NCI-H460 (cell line): ENCODE measurements around the gene SULT2B1. TPM values are rescaled to one million over a fixed set of nuclear protein-coding genes. Genes with fewer than 3 reads are reported as not detected.
A peak's percentile ranks its signal among the peaks of the same experiment; 100 is the strongest.

Experiments used
- DNase-seq: peaks from one replicate; pipeline ENCODE4 v3.0.0-alpha.2; 2016; ENCODE audit warnings: low read depth; ENCODE audit errors: extremely low read depth
- total RNA-seq: library from RNA; depleted of rRNA; stranded (reverse); fragments of >200 nt; shearing (Covaris generic); gene quantifications from 2 replicates; pipeline ENCODE4 v1.2.3, GENCODE V29; 2014

The SULT2B1 gene
- total RNA-seq, 1 experiment from 2014 or later: 0.12 TPM

DNA sequence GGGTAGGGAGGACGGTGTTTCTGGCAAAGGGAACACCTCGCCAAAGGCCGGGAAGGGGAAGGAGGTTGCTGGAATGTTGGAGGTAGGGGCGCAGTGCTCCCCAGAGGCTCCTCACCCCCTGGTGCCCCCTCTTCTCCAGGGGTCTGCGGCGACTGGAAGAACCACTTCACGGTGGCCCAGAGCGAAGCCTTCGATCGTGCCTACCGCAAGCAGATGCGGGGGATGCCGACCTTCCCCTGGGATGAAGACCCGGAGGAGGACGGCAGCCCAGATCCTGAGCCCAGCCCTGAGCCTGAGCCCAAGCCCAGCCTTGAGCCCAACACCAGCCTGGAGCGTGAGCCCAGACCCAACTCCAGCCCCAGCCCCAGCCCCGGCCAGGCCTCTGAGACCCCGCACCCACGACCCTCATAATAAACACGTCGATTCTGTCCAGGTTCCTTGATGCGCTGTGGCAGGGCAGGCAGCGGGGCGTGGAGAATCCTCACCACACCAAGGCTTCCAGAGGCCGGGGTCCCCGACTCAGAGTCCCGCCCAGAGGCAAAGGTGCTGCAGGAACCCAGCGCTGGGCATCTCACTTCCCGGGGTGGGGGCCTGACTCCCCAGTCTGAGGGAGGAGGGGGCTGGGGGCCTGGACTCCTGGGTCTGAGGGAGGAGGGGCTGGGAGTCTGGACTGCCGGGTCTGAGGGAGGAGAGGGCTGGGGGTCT is 47.2 kb downstream of the SULT2B1 start:
- no peak for DNase-seq

DNA sequence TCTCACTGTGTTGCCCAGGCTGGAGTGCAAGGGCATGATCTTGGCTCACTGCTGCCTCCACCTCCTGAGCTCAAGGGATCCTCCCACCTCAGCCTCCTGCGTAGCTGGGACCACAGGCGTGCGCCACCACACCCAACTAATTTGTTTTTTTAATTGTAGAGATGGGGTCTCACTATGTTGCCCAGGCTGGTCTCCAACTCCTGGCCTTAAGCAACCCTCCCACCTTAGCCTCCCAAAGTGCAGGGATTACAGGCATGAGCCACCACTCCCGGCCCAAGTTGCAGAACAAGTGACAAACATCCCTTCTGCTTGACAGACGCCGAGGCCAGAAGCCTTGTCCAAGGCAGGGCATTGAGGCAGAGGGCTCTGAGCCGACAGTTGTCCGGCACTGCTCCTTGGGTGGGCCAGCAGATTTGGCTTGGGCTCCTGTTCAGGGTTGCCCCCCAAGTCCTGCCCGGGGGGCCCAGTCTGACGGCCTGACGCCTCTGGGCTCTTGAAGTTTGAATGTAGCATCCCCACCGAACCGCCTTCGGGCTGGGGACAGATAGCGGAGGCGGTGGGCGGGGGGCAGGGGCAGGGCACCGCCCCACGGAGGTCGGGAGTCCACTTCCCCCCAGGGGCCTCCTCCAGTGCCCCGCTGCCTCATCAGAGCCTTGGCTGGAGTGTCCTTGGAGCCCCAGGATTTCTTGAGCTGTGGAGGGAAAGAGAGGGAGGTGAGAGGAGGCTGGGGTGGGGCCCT is 48.9 kb downstream of the SULT2B1 start:
- DNase-seq: no peak

DNA sequence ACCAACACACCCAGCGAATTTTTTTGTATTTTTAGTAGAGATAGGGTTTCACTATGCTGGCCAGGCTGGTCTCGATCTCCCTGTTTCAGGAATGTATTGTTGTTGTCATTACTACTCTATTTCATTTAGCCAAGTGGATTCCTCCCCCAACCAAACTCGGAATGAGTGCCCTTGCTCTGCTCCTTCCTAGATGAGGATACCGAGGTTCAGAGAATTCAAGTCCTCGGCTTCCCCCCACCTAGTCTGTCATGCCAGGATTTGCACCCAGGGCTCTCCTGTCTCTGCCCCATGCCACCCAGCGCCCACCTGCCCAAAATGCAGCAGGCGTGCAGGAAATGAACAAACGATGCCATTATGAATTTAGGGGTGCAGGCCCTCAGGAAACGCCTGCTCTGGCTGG is 51.0 kb downstream of the SULT2B1 start:
- DNase-seq: no peak

DNA sequence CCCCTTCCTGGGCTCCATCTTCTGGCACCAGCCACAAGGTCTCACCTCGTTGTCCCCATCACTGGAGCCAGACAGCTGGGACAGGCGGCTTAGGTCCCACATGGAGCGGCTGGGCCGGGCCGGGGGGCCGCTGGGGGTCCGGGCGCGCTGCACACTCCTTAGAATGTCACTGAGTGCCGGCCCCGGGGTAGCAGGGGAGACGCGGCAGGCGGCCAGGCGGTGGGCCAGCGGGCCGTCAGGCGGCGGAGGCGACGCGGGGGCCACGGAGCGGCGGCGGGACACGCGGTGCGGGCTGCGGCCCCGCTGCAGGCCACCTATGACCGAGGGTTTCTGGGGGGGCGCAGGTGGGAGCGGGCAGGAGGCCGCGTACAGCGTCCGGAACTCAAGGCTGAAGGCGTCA is 51.5 kb downstream of the SULT2B1 start:
- DNase-seq: no peak

DNA sequence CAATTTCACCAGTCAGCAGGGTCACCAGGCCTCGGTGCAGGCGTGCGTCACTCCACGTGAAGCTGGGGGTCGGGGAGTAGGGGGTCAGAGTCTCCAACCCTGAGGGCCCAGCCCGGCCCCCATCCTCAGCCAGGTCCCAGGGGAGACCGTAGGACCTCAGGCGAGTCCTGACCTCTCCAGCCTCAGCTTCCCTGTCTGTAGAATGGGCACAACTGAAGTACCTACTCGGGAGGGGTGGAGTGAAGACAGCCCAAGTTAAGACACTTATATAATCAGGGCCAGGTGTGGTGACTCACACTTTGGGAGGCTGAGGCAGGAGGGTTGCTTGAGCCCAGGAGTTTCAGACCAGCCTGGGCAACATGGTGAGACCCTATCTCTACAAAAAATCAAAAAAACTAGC is 51.9 kb downstream of the SULT2B1 start:
- DNase-seq: no peak

DNA sequence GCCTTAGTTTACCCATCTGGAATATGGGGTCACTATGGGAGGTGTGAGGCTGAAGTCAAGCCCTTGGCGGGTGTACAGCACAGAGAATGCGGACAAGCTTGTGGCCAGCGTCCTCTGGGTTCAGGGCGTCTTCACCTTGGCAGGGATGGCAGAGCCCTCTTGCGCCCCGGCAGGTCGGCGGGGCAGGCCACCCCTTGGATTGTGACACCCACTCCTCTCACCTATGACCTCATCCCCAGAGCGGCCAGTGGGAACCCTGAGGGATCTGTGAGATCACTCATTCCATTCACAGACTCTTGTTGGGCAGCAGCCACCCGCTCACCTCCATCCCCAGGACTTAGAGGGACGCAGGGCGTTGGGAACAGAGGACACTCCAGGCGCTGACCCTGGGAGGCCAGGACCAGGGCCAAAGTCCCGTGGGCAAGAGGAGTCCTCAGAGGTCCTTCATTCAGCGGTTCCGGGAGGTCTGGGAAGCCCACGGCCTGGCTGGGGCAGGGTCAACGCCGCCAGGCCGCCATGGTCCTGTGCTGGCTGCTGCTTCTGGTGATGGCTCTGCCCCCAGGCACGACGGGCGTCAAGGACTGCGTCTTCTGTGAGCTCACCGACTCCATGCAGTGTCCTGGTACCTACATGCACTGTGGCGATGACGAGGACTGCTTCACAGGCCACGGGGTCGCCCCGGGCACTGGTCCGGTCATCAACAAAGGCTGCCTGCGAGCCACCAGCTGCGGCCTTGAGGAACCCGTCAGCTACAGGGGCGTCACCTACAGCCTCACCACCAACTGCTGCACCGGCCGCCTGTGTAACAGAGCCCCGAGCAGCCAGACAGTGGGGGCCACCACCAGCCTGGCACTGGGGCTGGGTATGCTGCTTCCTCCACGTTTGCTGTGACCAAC is 54.7 kb downstream of the SULT2B1 start, which contains the start of gene SPACA4:
TSS of gene SPACA4 (plus strand) at position 280 of the 896 bp plus-strand sequence. CDS start at position 517, 237 bp downstream.
- no peak for DNase-seq

DNA sequence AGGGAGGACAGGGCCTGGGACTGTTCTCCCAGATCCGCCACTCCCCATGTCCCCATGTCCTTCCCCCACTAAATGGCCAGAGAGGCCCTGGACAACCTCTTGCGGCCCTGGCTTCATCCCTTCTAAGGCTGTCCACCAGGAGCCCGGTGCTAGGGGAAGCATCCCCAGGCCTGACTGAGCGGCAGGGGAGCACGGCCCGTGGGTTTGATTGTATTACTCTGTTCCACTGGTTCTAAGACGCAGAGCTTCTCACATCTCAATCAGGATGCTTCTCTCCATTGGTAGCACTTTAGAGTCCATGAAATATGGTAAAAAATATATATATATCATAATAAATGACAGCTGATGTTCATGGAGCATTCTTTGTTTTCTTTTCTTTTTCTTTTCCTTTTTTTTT is 55.4 kb downstream of the SULT2B1 start:
- DNase-seq: no peak

DNA sequence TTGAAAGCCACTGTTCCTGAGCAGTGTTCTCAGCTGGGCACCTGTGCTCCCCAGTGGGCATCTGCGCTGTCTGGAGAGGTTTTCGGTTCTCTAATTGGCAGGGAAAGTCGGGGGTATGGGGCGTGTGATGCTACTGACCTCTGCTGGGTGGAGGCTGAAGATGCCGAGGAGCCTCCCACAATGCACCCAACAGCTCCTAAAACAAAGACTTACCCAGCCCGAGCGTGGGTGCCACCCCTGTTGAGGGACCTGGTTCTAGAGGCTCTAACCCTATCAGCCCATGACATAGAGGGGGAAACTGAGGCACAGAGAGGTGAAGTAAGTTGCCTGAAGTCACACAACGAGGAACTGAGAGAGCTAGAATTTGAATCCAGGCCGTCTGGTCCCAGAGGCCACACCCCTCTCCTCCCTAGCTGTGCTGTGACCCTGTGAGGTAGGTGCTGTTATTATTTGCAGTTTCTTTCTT is 56.9 kb downstream of the SULT2B1 start:
- DNase-seq: peak; percentile 60

DNA sequence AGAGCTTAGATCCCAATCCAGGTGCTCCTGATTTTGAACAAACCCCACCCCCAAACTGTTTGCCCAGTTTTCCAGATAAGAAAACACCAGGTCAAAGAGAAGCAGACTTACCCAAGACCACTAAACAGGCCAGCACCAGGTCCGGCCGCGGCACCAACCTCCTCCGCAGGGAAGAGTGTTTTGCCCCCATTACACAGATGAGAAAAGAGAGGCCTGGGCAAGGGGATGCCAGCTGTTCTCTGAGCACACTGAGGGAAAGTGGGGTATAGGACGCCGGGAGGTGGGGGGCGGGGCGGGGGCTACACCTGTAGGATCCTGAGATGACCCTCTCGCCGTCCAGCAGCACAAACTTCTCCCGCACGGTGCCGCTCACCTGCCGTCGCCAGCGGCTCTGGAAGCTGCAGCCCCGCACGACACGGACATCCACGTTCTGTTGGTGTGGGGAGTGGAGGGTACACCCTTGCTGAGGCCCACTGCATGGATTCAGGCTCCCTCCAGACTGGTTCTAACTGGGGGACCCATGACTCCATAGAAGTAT is 57.7 kb downstream of the SULT2B1 start:
- DNase-seq: no peak

DNA sequence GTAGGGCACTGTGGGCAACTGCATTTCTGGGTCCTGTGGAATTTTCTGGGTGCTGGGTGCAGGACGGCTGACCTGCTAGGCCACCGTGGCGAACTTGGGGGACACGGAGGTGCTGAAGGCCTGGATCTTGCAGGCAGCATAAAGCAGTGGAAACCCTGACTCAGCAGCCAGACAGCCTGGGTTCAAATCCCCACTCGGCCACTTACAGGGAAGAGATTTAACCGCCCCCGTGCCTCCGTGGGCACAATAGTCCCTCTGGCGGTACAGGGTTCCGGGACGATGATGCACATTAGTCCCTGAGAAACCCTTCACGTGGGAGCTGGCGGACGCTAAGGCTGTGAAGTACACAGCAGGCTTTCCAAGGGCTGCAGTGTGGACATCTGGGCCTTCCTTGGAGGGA is 59.9 kb downstream of the SULT2B1 start:
- no peak for DNase-seq

DNA sequence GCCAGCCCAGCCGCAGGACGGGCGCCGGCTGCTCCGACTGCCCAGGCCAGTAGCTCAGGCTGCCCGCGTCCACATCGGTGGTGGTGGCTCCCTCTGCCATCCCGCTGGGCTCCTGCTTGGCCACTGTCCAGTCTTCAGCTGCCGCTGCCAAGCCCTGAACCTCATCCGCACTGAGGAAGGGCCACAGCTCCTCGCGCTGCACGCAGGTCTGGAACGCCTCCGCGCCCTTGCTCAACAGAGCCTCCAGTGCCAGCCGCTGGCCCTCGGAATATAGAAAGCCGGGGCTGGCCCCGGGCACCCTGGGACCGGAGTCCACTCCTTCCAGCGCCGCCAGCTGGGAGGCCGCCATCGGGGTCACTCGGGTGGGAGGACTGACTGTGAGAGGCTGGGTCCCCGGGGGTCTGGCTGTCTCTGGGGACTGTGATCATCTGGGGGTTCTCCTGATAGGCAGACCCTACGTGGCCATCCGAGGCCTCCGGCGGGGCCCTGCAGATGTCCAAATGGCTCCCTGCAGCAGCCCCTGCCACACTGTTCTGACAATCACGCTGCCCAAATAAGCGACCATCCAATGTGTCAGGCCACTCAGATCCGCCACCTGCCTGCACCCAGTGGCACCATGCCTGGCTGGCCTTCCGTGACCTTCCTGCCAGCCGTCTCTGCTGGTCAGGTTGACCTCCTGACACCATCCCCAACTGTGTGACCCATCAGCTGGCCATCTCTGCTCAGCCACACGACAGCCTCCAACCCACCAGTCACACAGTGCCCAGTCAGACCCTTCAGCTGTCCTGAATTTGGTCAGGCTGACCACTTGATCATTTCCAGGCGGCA is 61.3 kb downstream of the SULT2B1 start:
- DNase-seq: no peak

DNA sequence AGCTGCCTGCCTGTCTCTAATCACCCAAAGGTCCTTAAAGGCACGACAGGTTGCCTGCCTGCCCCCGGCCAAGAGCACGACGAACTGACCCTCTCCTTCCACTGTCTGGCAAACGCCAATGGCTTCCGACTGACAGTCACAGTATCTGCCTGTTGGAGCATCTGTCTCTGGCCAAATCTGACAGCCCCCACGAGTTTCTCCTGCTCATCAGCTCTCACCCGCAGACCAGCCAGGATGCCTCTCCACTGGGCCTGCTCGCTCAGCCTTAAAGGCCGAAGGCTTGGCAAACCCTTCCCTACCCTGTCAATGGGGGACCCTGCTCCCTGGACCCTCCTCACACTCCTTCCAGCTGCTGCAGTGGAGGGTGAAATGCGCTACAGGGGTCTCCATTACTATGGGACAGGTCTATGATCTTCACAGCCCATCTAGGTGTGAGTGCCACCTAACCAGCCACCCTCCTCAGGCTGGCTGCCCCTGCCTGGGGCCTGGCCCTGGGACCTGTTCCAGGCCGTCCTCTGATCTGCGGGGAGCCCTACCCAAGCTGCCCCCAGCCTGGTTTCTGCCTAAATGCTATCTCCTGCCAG is 62.0 kb downstream of the SULT2B1 start:
- DNase-seq: no peak

DNA sequence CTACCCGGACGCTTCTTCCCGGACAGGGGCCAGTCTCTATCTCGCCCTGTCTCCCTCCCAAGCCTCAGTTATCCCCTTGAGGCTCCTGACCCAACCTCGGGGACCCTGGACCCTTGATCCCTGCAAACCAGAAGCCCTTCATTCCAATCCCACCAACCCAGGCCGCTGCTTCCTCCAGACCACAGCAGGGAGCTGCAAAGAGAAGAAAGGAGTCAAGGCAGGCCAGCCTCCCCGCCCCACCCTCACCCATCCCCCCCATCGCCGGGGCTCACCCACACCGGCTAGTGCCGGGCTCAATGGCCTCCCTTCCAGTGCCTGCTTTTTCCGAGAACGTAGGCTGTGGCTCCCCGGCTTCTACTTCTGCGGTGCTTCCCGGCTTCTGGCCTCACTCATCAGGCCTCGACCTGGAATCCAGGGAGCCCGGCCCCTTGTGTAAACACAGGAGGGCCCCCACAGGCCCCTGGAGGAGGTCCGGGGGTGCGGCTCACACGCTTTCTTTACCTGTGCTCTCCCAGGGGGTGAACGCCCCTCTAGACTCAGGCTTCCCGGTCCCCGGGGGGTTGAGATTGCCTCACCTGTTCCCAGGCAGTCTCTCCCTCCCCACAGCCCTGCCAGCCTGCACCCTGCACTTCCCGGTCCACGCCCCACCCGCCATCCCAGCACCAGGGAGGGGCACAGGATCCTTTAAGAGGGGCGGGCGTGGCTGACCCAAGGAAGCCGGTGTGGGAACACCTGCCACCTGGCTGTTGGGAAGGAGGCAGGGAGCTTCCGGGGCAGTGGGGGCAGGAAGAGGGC is 62.7 kb downstream of the SULT2B1 start, which contains the start of gene FAM83E:
TSS of gene FAM83E (minus strand) at position 641 of the 795 bp plus-strand sequence. CDS start 1,704 bp downstream, outside the sequence.
- no peak for DNase-seq

DNA sequence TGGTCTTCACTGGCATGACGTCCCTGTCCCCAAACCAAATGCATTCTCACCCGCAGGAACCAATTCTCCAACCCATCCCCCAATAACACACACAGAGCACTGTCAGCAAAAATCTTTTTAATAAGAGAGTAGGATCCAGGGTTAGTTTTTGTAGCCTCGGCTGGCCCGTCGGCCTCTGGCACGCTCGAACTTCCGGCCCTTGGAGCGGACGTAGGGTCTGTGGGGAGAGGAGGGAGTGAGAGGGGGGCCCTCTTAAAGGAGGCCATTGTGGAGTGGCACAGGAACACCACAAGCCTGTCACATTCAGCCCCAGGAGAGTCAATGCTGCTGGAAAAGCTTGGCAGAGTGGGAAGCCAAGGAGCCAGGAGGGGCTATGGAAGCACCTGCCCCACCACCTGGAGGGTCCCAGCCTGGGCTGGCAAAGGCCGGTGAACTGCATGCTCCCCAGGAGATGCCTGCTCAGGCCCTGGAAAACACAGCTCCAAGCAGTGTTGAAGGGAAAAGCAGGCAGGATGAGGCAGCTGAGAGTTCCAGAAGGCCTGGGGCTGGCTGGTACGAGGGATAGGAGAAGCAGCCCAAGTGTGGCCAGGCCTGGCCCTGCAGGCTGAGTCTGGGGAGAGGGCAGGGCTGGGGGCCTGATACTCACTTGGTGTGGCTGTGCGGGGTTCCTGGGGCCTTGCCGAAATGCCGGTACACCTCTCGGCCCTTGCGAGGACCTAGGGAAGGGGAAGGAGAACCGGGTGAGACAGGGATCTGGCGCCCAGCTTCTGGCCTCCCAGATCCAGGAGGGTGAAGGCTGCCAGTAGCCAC is 63.5 kb downstream of the SULT2B1 start:
- no peak for DNase-seq

DNA sequence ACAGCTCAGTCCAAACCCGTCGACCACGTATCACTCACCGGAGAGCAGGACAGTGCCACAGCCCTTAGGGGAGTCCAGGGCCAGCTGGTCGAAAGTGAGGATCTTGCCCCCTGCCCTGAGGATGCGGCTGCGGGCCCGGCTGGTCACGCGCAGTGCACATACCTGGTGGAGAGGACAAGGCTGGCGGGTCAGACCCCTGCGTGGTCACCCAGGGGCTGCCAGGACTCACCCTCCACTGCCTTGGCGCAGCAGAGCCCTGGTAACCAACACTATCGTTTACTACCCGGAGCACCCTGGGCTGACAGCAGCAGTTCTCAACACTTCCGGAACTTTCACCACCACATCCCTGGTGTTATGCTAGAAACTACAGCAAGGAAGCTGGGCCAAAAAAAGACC is 64.1 kb downstream of the SULT2B1 start:
- DNase-seq: no peak

DNA sequence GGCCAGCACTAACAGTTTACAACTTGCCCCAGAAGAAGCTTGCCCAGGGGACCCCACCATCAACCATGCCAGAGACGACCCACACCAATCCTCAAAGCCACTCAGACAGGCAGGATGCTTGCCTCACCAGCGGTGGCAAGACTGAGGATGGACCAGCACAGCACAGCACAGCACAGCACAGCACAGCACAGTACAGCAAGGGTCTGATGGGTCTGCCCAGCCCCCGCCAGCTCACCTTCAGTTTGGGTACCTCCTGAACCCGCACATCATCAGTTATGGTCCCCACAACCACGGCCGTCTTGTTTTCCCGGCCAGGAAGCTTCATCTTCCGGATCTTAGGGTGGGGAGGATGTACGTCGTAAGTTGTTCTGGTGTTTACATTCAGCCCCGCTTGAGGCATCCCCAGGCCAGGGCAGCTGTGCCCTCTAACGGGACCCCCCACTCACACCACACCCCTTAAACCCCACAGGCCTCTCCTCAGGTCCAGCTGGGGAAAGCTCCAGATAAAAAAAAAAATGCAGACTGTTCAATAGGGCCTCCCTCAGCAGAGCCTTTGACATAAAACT is 64.6 kb downstream of the SULT2B1 start:
- DNase-seq: no peak

DNA sequence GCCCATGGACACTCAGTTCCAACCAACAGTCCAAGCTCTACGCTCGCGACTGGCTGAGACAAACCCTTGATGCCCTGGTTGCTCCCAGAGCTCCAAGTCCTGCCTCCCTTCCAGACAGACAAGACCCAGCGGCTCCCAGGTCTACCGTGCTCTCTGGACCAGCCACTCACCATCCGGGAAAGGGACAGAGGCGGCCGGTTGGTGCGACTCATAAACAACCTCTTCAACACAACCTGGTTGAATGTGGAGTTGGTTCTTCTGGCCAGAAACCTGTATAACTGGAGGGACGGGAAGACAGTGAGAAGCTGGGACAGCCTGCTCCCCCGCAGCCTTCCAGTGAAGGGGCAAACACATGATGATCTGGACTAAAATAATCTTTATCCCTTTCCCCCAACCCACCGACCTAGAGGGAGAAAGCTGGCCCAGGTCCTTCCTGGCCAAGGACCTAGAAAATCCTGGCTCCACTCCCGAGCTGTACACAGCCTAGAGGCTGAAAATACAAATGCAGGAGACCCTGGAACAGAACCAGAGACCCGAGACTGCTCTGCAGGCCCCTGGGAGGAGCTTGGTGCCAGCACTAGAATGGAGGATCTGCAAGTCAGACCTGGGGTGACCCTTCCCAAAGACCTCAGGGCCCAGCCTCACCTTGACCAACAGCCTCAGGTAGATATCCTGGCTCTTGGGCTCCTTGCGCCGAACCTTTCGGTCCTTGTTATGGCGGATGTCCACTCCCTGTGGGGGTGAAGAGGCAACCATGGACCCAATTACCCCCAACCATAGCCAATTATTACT is 65.4 kb downstream of the SULT2B1 start:
- DNase-seq: no peak
